Fibroblast of the aortic adventitia (primary cell): ENCODE results near the gene AATF. TPM values are rescaled to one million over a fixed set of nuclear protein-coding genes. Genes with fewer than 3 reads are reported as not detected.
A peak's percentile ranks its signal among the peaks of the same experiment; 100 is the strongest.

ENCODE experiments used
- DNase-seq: peaks from one replicate; pipeline ENCODE4 v3.0.0-alpha.2; 2010; ENCODE audit warnings: low read depth
- H3K4me3 ChIP-seq: 2 replicates; pipeline ENCODE4 v1.5.1; 2011; ENCODE audit warnings: low read depth, mild to moderate bottlenecking, control low read depth, low read length, moderate library complexity
- total RNA-seq: library from RNA; depleted of rRNA; stranded (reverse); fragments of >200 nt; gene quantifications from 2 replicates; pipeline ENCODE4 v1.2.3, GENCODE V29; 2012; ENCODE audit warnings: low replicate concordance
- TF ChIP-seq, protein P1 (sequence below): IDR thresholded peaks from 2 replicates; pipeline ENCODE4 v1.5.1; 2011; ENCODE audit warnings: mild to moderate bottlenecking, low read length, control low read depth, inconsistent platforms; ENCODE audit not compliant: insufficient read depth

AATF gene
- total RNA-seq, 1 donor, result 25.1 TPM

DNA sequence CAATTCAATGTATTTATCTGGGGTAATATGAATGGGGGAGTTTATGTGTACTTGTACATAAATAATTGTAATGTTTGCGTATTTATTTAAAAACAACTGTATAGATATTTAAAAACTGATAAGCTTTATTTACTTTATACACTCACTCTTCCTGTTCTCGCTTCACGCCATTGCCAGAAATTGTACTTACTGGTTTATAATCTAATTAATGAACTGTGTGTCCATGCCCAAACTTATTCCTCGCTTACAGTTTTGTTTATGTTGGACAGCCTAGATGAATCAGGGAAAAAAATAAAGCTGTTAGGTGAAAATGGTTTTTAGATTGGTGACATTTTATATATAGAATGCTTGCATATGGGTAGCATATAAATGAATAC is 30.8 kb downstream of the AATF start:
- TF ChIP-seq, protein P1, sequence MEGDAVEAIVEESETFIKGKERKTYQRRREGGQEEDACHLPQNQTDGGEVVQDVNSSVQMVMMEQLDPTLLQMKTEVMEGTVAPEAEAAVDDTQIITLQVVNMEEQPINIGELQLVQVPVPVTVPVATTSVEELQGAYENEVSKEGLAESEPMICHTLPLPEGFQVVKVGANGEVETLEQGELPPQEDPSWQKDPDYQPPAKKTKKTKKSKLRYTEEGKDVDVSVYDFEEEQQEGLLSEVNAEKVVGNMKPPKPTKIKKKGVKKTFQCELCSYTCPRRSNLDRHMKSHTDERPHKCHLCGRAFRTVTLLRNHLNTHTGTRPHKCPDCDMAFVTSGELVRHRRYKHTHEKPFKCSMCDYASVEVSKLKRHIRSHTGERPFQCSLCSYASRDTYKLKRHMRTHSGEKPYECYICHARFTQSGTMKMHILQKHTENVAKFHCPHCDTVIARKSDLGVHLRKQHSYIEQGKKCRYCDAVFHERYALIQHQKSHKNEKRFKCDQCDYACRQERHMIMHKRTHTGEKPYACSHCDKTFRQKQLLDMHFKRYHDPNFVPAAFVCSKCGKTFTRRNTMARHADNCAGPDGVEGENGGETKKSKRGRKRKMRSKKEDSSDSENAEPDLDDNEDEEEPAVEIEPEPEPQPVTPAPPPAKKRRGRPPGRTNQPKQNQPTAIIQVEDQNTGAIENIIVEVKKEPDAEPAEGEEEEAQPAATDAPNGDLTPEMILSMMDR, result no peak
- no peak overlapping the region for H3K4me3 ChIP-seq
- no peak for DNase-seq

DNA sequence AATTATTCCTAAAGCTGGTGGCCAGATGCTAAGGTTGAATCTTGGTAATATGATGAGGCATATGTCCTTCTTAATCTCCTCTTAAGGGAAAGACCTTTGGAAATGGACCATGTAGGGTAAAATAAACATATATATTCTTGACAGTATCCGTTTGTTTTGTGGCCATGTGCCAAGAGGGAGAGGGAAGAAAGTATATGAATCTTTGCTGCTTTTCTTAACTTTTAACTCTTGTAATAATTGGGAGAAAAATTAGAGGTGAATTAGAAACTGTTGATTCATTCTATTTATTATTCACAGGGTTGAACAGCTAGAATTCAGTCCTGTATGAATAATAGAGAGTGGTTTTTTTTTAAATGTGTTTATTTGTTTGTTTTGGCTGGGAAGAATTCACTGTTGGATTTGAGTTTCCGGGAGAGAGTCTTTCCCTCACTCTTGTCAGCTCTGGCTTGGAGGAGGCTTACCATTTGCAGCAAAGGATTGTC is 31.6 kb downstream of the AATF start:
- DNase-seq, result peak; percentile 25
- TF ChIP-seq, protein P1, result no peak
- no peak overlapping the region for H3K4me3 ChIP-seq

DNA sequence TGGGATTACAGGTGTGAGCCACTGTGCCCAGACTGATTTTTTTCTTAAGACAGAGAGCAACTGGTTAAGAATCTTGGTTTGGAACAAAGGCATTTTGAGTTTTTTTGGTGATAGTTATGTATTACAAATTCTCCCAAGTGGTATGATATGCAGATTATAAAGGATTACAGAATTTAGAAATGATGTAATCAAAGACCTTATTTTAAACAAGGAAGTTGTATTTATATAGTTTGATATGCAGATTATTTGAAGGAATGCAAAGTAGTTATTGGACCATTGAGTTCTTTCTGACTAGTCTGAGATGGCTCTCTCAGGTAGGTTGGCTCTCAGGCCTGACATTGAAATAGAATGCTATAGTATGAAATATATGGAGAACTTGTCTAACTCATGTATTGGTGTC is 34.9 kb downstream of the AATF start:
- no peak overlapping the region for H3K4me3 ChIP-seq
- DNase-seq, result no peak
- TF ChIP-seq, protein P1, result no peak

DNA sequence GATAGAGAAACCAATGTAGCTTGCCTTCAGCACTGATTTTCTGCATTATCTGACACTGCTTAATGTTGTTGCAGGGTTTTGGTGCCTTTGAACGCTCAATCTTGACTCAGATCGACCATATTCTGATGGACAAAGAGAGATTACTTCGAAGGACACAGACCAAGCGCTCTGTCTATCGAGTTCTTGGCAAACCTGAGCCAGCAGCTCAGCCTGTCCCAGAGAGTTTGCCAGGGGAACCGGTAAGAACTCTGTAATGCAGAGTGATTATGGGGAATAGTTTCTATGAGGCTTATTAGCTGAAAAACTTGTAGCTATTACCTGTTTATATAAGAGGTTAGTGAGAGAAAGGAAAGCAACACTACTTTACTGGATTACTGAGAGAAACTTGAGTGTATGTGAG is 40.4 kb downstream of the AATF start:
- TF ChIP-seq, protein P1, result no peak
- H3K4me3 ChIP-seq, result no peak overlapping the region
- no peak for DNase-seq

DNA sequence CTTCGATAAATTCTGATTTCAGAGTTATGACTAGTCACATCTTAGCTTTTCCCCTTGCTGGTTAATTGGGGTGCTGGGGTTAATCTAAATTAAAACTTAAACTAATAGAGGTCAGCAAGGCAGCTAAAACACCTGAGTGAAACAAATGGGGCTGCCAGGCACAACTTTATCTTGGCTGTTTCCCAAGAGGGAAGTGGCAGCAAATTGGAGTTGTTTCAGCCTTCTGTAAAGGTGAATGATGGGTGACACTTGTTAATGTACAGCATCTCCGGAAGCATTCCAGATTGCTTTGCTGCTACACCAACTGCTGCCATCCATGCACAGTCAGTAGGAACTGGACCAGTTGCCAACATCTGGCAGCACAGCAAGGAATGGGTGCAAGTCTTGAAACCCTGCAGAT is 43.9 kb downstream of the AATF start:
- TF ChIP-seq, protein P1, result no peak
- H3K4me3 ChIP-seq, result no peak overlapping the region
- DNase-seq, result no peak

DNA sequence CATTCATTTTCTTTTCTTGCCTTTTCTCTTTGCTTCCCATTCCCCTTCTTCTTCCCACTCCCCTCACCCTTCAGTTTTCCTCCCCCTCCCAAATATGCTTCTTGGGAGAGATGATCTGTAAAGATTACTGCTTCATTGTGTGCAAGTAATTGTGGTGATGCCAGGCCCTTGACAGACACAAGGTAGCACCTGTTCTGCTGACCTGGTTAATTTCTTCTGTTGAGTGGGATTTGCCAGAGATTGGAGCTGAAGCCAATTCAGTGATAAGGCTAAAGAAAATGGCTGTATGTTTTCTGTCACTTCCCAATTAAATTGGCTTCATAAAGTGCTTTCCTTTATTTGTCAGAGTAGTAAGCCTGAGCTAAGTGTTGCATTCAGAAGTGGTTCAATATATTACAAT is 44.5 kb downstream of the AATF start:
- DNase-seq, result no peak
- H3K4me3 ChIP-seq, result no peak overlapping the region
- TF ChIP-seq, protein P1, result no peak

DNA sequence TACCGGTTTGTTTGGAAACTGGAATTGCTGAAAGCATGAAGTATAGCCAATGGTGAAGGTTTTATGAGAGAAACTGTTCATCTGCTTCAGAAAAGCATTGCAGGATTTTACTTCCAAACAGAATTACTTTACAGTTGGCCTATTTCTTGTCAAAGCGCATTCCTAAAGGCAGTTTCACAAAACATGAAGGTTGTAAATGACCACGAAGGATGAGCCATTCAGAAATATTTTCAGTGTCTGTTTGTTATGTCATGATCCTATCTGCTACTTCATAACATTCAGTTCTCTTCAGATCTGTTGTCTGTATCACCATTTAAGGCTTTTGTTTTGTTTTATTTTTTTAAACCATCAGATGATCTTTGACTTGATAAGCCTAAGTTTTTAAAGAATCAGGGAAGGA is 45.7 kb downstream of the AATF start:
- DNase-seq, result no peak
- no peak overlapping the region for H3K4me3 ChIP-seq
- TF ChIP-seq, protein P1, result no peak
